Activated CD4-positive, CD25-positive, alpha-beta regulatory T cell treated with anti-CD3 and anti-CD28 coated beads, Interleukin-2, amount 50 U/mL, for 24 hours (primary cell): ENCODE results near the gene HHLA2.

Experiments
- ATAC-seq, 2 donors: fragments of 150-1000 bp; cut with Tn5 transposase; one replicate each; pipeline ENCODE4 v1.10.0; 2021; ENCODE audit warnings: mild to moderate bottlenecking in 1 of 2, moderate library complexity in 1 of 2

The HHLA2 gene

GRCh38 chr3:108300103-108300849 lies 3.9 kb downstream of the HHLA2 start:
- ATAC-seq = no peak

GRCh38 chr3:108301695-108302404 lies 5.5 kb downstream of the HHLA2 start:
- peak; percentile 76 to 83 for ATAC-seq

DNA sequence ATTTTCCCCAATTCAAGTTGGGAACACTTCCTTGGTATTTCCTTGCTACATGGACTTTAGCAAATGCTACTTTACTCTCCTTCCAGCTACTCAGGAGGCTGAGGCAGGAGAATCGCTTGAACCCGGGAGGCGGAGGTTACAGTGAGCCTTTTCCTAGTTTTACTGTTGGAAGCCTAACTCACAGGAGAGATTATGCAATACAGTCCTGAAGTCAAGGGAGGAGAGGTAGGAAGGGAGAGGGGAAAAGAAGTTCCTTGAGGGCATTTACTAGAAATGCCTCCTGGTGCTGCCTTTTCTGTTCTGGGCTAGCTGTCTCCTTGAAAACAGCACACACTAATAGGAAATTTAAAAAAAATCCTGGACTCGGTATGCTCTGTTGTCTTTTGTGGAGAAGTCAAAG lies 6.2 kb downstream of the HHLA2 start:
- no peak for ATAC-seq

DNA sequence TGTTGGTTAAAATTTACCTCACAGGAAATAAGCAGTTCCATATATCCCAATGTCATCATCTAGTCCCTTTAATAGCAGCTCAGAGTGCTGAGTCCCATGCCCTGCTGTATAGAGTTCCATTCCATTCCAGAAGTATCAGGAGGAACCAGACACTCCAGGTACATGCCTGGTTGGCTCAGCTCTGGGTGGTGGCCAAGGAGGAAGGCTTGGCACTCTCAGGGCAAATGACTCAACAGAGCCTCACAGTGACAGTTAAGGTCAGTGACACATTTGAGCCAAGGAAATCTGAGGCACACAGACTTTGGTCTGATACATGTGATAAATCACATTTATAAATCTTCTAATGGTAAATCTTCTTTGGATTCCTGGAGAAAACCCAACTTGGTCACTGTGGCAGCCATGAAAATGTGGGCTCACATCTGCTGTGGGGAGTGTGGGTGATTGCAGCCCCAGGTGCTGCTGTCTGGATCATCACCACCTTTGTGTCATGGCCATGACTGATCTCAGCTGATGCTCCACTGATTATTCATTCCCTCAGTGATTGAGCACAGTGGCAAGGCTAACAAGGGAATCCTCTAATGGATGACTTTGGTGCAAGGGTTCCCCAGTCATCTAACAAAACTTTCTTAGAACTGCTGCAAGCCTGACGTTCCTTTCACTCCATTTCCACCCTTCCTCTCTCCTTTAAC lies 9.3 kb downstream of the HHLA2 start:
- ATAC-seq = peak; percentile 18 to 56

DNA sequence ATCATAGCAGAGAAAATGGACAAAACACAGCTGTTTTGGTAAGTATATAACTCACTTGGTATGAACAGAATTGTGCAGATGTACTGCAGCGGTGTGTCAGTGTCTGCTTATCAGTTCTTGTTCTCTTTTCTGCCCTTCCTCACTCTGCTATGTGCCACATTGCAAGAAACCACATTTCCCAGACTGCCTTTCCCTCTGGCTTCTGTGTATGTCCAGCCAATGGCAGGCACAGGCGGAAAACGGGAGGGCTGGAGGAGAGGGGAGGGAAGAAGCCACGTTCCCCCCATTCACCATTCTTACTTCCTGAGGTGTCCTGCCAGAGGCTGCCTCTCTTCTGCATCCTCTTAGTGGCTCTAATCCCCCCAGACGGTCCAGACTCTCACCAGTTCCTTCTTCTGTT lies 15.4 kb downstream of the HHLA2 start:
- no peak for ATAC-seq

GRCh38 chr3:108312656-108313055 lies 16.3 kb downstream of the HHLA2 start:
- no peak for ATAC-seq

DNA sequence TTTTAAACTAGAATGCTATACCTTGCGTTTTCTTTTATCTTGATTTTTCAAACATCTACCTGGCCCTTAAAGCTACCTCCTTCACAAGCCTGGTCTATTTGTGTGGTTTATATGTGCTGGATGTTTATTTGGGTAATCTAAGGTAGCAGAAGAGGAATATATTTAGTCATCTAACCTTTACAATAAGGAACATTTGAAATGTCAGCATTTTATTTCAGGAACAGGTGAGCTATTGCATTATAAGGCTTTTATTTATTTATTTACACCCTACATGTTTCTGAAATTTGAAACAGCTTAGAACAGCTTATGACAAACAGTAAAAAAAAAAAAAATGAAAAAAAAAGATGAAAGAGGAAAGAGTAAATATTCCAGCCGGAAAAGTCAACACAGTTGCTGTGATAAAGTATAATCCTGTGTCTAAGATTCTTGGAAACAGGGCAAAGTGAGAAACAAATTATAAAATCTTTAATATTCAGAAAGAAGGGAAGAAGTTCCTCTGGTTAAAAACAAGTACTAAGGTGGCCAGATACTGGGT lies 19.5 kb downstream of the HHLA2 start:
- ATAC-seq = no peak

DNA sequence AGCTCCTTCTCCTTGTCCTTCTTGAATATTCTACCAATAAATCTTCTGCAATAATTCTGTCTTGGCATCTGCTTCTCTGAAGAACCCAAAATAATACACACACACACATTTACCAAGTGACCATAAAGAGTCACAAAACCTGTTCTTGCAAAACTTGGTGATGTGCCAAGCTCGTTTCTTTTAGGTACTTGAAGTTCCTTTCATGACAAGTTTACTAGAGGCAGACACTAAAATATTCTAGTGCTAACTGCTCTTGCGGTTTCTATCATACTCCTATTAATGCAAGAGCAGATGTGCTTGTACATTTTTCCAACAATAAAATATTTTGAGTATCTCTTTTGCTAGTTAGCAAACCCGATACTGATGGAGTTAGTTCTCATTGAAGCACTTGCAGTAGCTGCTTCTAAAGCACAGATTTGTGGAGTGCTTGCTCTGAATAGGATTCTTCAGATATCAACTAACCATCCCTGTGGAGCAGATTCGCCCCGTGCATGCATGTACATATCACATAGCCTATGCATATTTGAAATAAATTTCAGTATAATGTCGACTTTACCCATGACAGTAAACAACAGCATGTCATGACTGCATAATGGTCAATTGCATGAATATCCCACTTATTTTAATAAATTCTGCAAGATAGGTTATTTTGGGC lies 23.2 kb downstream of the HHLA2 start:
- ATAC-seq = no peak

- no peak for ATAC-seq
These were observed 24.5 kb downstream of the HHLA2 start for GRCh38 chr3:108320746-108321350.

DNA sequence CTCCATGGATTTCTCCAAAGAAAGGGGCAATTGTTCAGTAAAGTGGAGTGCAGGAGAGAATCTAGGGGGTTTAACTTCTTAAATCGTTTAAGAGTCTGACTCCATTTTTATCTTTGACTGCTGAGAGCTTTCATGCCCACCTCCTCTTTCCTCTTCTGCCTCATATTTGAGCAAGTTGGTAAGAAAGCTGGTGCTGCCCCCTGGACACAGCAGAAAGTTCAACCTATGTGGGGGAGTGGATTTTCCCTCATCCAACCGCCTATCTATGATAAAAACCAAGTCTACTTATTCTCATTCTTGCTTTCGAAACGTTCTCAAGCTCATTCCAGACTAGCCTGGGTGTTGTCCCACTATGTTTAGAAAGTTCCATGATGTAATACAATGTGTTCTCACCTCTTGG lies 26.0 kb downstream of the HHLA2 start:
- ATAC-seq = peak in 1 of 2 donors; percentile 56

DNA sequence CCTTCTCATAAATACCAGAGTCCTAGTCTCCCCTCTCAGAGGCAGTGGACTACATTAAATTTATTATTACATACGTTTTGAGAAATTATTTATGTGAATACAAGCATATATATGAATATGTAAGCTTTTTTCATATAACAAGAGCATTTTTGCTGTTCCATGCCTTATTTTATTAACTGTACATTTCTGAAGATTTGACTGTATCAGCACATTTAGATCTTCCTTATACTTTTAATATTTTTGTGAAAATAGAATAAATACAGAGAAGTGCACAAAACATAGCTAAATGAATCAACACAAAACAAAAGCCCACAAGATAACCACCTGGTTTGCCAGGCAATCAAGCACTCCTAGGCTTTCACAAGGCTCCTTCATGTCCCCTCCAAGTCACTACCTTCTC lies 27.8 kb downstream of the HHLA2 start:
- no peak for ATAC-seq

DNA sequence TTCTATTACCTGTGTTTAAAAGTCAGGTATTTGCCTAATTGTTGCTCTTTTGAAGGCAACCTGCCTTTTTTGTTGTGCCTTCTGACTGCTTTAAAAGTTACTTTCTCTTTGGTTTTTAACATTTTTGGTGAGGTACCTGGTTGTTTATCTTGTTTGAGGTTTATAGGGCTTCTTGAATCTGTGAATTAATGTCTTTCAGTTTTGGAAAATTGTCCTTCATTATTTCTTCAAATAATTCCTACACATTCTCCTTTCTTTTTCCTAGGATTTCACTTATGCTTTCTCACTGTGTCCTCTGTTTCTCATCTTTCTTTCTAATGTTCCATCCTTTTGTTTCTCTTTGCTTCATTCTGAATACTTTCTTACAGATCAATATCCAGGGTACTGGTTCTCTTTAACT lies 30.8 kb downstream of the HHLA2 start:
- no peak for ATAC-seq

DNA sequence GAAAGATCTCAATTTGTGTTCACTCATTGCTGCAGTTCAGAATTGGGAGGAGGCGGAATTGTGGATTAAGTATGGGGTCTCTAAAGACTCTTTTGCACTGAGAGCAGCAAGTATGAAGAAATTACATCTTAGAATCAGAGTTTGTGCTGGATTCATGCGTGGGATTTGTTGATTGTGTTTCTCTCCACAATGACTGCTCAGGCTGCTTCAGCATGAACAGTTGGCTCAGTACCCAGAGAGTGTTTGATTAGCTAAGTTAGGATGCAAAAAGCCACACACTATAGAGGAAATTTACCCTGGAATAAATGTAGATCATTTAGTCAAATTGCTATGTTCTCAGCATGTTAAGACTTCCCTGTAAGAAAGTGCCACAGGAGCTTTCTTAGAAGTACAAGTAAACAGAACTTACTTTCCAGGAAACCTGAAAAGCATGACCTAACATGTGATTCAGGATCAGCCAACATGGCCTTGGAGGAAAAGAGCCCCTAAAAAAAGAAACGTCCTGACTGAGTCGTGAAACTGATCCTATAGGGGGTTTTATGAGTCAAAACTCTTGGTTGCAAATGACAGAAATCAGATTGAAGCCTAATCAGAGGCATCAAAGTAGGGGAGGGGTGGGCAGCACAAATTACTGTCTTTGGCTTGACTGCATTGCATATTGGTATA lies 32.6 kb downstream of the HHLA2 start:
- peak; percentile 58 to 64 for ATAC-seq

GRCh38 chr3:108329508-108329907 lies 33.2 kb downstream of the HHLA2 start:
- ATAC-seq = no peak

- ATAC-seq = peak; percentile 18 to 34
These were observed 33.6 kb downstream of the HHLA2 start for GRCh38 chr3:108329947-108330346.

DNA sequence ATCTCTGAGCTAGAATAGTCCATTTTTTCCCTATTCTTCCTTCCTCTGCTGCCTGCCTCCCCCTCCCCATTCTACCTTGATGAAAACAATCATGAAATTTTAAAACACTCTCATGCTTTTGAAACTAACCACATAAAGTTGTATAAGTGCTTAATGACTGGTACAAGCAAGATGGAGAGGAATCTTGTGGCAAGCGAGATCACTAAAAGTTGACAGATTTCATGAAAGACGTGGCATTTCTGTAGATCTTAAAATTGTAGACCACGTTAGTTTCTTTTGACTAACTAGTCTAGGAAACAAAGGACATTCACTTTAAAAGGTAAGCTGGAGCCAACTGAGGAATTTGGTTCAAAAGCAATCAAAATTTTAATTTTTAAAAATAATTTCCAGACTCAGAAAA lies 35.4 kb downstream of the HHLA2 start:
- no peak for ATAC-seq

GRCh38 chr3:108333961-108334360 lies 37.6 kb downstream of the HHLA2 start:
- no peak for ATAC-seq

- no peak for ATAC-seq
These were observed 38.4 kb downstream of the HHLA2 start for GRCh38 chr3:108334701-108335100.

DNA sequence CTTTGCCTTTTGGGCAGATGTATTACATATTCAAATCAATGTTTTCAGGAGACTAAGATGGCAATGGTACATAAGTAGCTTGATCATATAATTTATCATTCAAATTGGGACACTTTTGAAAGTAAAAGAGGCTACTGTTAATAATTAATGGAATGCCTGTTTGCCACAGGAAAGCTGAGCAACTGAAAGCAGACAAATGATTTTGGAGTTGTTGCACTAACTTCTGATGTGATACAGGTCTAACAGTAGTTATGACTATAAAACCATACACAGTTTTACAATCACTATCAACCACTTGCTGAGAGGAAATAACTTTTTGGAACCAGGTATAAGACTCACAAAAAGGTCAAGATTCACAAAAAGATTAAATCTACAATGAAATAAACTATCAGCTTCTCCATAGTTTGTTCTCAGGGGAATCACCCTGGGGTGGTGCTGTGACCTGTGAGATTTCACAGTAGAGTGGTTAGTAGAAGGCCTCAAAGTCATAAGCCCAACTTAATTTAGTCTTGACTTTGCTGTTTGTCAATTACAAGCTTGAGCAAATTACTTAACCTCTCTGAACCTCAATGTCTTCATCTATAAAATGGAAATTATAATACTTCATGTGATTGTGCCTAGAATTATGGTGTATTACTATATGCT lies 42.7 kb downstream of the HHLA2 start:
- ATAC-seq = no peak

GRCh38 chr3:108341911-108342310 lies 45.6 kb downstream of the HHLA2 start:
- ATAC-seq = no peak

DNA sequence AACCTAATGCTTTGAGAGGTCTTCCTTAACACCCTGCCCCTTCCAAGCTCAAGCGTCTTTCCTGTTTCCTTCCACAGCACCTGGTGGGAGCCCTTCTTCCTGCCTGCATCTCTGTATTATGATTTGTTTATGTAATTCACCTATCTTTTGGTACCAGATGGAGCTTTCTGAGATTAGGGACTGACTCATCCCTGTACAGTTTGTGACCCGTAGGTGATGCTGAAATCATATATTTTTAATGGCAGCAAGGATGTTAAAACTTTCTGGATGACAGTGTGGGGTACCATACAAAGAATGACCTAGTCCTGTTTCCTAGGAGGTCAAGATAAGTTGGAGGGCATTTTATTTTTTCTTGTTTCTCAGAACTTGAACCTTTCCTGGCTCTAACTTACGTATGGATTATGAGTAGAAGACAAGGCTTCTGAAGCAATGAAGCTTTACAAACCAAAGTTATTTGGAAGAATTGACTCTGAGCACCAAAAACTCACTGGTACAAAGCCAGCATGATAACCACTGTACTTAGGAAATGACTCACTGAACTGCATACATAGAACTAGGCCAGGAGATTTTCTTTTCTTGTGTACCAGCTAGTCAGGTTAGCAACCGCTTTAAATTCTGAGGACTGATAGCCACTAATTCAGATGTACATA lies 46.6 kb downstream of the HHLA2 start:
- peak; percentile 60 to 78 for ATAC-seq
